ENCODE results near the gene GSTCD. TPM values are rescaled to one million over a fixed set of nuclear protein-coding genes. Genes with fewer than 3 reads are reported as not detected.

Gene GSTCD
- total RNA-seq, 1 experiment from 2014 or later = 21.3 TPM

DNA sequence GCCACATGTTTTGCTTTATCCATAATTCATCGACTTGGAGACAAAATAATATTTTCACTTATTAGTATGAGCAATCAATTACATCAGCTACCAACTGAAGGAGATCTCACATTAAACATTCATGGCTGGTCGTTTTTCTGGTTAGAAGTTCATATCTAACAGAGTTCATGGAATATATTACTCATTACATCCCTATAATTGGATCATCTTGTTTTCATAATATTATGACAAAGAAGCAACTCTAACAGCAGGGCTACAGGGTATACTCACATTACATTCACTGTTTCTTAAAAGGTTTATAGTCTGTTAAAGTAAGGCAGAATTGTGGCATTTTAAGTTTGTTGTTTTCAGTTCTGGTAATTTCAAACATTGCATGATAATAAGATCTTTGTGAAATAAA is 33.0 kb downstream of the GSTCD start:
- intact Hi-C loops (cut with micrococcal nuclease; ENCODE audit: unreplicated experiment) = no loop called here
- Mint-ChIP-seq H3K4me1 (ENCODE audit: low read depth, unreplicated experiment) (peaks cover 4% of the 10 kb centered on the region), H3K9me3 (ENCODE audit: unreplicated experiment) (peaks cover 18% of the 10 kb centered on the region), H3K27ac (ENCODE audit: unreplicated experiment) (no peak overlapping the region), H3K4me3 (ENCODE audit: unreplicated experiment) (no peak overlapping the region), H3K36me3 (ENCODE audit: insufficient read depth, unreplicated experiment) (peaks cover 21% of the 10 kb centered on the region), H3K27me3 (ENCODE audit: insufficient read depth, unreplicated experiment) (no peaks in the 10 kb centered on the region)
- DNase-seq = no peak
- Histone ChIP-seq H3K36me3 (ENCODE audit: control insufficient read depth, insufficient read depth, low read length) (no peaks in the 10 kb centered on the region), H3K4me1 (no peaks in the 10 kb centered on the region), H3K9me3 (peaks cover 9% of the 10 kb centered on the region), H3K27me3 (replicated peaks; ENCODE audit: control insufficient read depth, insufficient read depth, low read length) (no peaks in the 10 kb centered on the region), H3K4me3 (ENCODE audit: low read depth, low read length) (no peak overlapping the region)
- TF ChIP-seq, protein P1, sequence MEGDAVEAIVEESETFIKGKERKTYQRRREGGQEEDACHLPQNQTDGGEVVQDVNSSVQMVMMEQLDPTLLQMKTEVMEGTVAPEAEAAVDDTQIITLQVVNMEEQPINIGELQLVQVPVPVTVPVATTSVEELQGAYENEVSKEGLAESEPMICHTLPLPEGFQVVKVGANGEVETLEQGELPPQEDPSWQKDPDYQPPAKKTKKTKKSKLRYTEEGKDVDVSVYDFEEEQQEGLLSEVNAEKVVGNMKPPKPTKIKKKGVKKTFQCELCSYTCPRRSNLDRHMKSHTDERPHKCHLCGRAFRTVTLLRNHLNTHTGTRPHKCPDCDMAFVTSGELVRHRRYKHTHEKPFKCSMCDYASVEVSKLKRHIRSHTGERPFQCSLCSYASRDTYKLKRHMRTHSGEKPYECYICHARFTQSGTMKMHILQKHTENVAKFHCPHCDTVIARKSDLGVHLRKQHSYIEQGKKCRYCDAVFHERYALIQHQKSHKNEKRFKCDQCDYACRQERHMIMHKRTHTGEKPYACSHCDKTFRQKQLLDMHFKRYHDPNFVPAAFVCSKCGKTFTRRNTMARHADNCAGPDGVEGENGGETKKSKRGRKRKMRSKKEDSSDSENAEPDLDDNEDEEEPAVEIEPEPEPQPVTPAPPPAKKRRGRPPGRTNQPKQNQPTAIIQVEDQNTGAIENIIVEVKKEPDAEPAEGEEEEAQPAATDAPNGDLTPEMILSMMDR (IDR thresholded peaks at IDR 0.05; ENCODE audit: insufficient read depth in 1 of 2, low read depth in 1 of 2, low read length in 1 of 2, severe bottlenecking in 1 of 2, unreplicated experiment in 1 of 2) = no peak
- POLR2A ChIA-PET = no interaction called here
- no TSS peak for BruUV-seq (replicated peaks)
- CTCF ChIA-PET = no interaction called here

DNA sequence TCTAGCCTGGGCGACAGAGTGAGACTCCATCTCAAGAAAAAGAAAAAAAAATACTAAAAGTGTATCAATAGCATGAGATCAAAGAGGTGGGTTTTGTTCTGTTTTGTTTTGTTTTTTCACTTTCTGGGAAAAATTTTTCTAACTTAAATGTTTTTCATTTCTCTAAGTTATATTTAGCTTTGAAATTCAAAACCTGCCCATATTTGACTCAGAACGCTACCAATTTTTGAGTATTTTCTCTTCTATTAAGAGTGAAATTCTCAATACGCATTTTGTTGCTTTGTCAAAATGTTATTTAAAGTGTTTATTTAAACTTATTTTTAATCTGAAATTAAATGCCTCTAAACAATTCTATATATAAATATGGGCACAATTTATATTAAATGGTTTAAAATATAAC is 39.6 kb downstream of the GSTCD start:
- H3K4me3 ChIP-seq (ENCODE audit: low read depth, low read length) = no peak overlapping the region
- TF ChIP-seq, protein P1 (IDR thresholded peaks at IDR 0.05; ENCODE audit: insufficient read depth in 1 of 2, low read depth in 1 of 2, low read length in 1 of 2, severe bottlenecking in 1 of 2, unreplicated experiment in 1 of 2) = no peak
- POLR2A ChIA-PET = no interaction called here
- no peaks in the 10 kb centered on the region for H3K27me3 ChIP-seq (replicated peaks; ENCODE audit: control insufficient read depth, insufficient read depth, low read length)
- CTCF ChIA-PET = no interaction called here
- H3K4me3 Mint-ChIP-seq (ENCODE audit: unreplicated experiment) = no peak overlapping the region
- intact Hi-C loops (cut with micrococcal nuclease; ENCODE audit: unreplicated experiment) = no loop called here
- no peaks in the 10 kb centered on the region for H3K9me3 Mint-ChIP-seq (ENCODE audit: unreplicated experiment)
- no peak for DNase-seq
- no peaks in the 10 kb centered on the region for H3K4me1 ChIP-seq
- BruUV-seq (replicated peaks) = no TSS peak
- H3K27me3 Mint-ChIP-seq (ENCODE audit: insufficient read depth, unreplicated experiment) = no peaks in the 10 kb centered on the region
- H3K9me3 ChIP-seq = no peaks in the 10 kb centered on the region
- H3K36me3 Mint-ChIP-seq (ENCODE audit: insufficient read depth, unreplicated experiment) = no peaks in the 10 kb centered on the region
- no peak overlapping the region for H3K27ac Mint-ChIP-seq (ENCODE audit: unreplicated experiment)
- H3K4me1 Mint-ChIP-seq (ENCODE audit: low read depth, unreplicated experiment) = no peaks in the 10 kb centered on the region
- H3K36me3 ChIP-seq (ENCODE audit: control insufficient read depth, insufficient read depth, low read length) = no peaks in the 10 kb centered on the region

DNA sequence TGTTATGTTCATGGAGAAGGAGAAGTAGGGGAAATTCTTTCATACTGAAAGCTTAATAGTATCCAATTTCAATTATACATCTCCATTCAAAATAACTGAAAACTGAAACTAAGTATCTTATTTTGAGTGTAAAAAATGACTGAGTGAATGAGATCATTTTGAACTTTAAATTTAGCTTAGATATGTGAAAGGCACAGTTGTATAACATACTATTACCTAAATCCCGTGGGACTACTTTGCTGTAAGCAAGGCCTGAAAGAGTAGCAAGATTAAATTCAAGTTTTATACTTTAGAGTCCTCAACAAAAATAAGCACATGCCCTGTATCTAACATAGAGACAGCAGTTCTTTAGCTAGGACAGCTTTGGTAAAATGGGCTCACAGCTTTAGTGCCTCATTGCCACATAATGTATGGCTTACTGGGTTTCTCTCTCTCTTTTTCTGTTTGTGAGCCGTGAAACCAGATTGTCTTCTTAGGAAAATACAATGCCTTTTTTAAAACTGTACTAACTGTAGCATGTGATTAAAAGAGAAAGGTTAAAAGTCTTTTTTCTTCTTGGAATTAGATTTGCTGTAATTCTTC is 43.2 kb downstream of the GSTCD start:
- Mint-ChIP-seq H3K27me3 (ENCODE audit: insufficient read depth, unreplicated experiment) (no peaks in the 10 kb centered on the region), H3K9me3 (ENCODE audit: unreplicated experiment) (no peaks in the 10 kb centered on the region), H3K4me1 (ENCODE audit: low read depth, unreplicated experiment) (no peaks in the 10 kb centered on the region), H3K4me3 (ENCODE audit: unreplicated experiment) (no peak overlapping the region), H3K36me3 (ENCODE audit: insufficient read depth, unreplicated experiment) (no peaks in the 10 kb centered on the region), H3K27ac (ENCODE audit: unreplicated experiment) (no peak overlapping the region)
- Histone ChIP-seq H3K4me3 (ENCODE audit: low read depth, low read length) (no peak overlapping the region), H3K27me3 (replicated peaks; ENCODE audit: control insufficient read depth, insufficient read depth, low read length) (no peaks in the 10 kb centered on the region), H3K9me3 (no peaks in the 10 kb centered on the region), H3K36me3 (ENCODE audit: control insufficient read depth, insufficient read depth, low read length) (no peaks in the 10 kb centered on the region), H3K4me1 (no peaks in the 10 kb centered on the region)
- POLR2A ChIA-PET = no interaction called here
- no TSS peak for BruUV-seq (replicated peaks)
- no peak for DNase-seq
- CTCF ChIA-PET = no interaction called here
- intact Hi-C loops (cut with micrococcal nuclease; ENCODE audit: unreplicated experiment) = no loop called here
- TF ChIP-seq, protein P1 (IDR thresholded peaks at IDR 0.05; ENCODE audit: insufficient read depth in 1 of 2, low read depth in 1 of 2, low read length in 1 of 2, severe bottlenecking in 1 of 2, unreplicated experiment in 1 of 2) = no peak
